Measurements from ENCODE around the gene ZMAT3. TPM values are rescaled to one million over a fixed set of nuclear protein-coding genes. Genes with fewer than 3 reads are reported as not detected.

ZMAT3 gene
- polyA plus RNA-seq, 6 donors from 2014 or later, result 8.3 to 26.8 (median 15.3) TPM

DNA sequence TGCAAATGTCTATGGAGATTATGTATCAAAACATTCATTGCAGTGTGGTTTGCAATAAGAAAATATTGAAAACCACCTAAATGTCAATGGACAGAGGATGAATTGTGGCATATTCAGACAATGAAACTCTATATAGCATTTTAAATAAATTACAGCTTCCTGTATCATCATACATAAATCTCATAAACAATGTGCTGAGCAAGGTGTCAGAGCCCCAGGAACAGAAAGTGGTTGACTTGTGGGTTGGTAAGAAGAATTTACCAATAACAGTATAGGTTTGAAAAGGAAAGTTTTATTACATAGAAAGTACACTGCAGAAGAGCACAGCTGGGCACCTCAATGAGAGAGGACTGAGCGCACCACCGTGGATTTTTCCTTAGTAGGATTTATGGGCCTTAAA is 75.2 kb downstream of the ZMAT3 start:
- Mint-ChIP-seq H3K4me1 (no peaks in the 10 kb centered on the region), H3K9me3 (peaks cover 0 to 12% (median 3%) of the 10 kb centered on the region in 7 donors), H3K27ac (no peak overlapping the region), H3K36me3 (peaks cover 28 to 39% of the 10 kb centered on the region in 2 donors), H3K27me3 (no peaks in the 10 kb centered on the region), H3K4me3 (no peak overlapping the region)
- DNase-seq, result no peak
- no peak for ATAC-seq (ENCODE audit: low read depth in 2 of 2)

DNA sequence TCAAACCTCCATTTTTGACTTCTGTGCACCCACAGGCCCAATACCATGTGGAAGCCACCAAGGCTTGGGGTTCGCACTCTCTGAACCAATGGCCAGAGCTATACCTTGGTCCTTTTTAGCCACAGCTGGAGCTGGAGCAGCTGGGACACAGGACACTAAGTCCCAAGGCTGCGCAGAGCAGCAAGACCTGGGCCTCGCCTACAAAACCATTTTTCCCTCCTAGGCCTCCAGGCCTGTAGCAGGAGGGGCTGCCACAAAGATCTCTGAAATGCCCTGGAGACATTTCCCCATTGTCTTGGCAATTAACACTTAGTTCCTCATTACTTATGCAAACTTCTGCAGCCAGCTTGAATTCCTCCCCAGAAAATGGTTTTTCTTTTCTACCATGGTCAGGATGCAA is 81.3 kb downstream of the ZMAT3 start:
- Mint-ChIP-seq H3K4me1 (no peaks in the 10 kb centered on the region), H3K27ac (no peak overlapping the region), H3K4me3 (no peak overlapping the region), H3K27me3 (no peaks in the 10 kb centered on the region), H3K36me3 (peaks cover 43 to 58% of the 10 kb centered on the region in 2 donors), H3K9me3 (peaks cover 18 to 54% (median 41%) of the 10 kb centered on the region in 7 donors)
- ATAC-seq (ENCODE audit: low read depth in 2 of 2) (no peak), DNase-seq (no peak)

DNA sequence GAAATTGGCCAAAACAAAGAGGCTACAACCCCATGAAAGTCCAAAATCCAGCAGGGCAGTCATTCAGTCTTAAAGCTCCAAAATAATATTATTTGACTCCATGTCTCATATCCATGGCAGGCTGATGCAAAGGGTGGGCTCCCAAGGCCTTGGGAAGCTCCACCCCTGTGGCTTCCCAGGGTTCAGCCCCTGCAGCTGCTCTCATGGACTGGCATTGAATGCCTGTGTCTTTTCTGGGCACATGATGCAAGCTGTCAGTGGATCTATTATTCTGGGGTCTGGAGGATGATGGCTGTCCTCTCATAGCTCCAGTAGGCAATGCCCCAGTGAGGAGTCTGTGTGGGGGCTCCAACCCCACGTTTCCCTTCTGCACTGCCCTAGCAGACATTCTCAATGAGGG is 81.8 kb downstream of the ZMAT3 start:
- H3K27me3 Mint-ChIP-seq, result no peaks in the 10 kb centered on the region
- no peak for DNase-seq
- H3K36me3 Mint-ChIP-seq, result peaks cover 48 to 55% of the 10 kb centered on the region in 2 donors
- H3K4me3 Mint-ChIP-seq, result no peak overlapping the region
- H3K9me3 Mint-ChIP-seq, result peaks cover 18 to 56% (median 41%) of the 10 kb centered on the region in 7 donors
- no peaks in the 10 kb centered on the region for H3K4me1 Mint-ChIP-seq
- no peak for ATAC-seq (ENCODE audit: low read depth in 2 of 2)
- no peak overlapping the region for H3K27ac Mint-ChIP-seq

DNA sequence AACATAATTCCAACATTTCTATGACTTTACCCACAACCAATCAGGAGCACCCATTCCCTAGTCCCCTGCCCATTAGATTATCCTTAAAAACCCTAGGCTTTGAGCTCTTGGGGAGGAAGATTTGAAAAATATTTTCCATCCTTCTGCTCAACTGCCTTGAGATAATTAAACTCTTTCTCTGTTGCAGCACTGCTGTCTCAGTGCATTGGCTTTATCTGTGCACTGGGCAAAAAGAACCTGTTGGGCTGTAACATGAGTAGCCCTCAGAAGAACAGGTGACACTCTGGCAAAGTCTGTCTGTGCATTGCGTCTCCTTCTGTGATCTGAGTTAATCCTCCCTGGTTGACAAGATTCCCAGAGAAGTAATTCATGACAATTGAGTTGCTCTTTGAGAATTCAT is 83.9 kb downstream of the ZMAT3 start:
- Mint-ChIP-seq H3K27me3 (no peaks in the 10 kb centered on the region), H3K9me3 (peaks cover 18 to 67% (median 44%) of the 10 kb centered on the region in 7 donors), H3K4me3 (no peak overlapping the region), H3K36me3 (peaks cover 43 to 49% of the 10 kb centered on the region in 2 donors), H3K4me1 (no peaks in the 10 kb centered on the region), H3K27ac (no peak overlapping the region)
- DNase-seq (no peak), ATAC-seq (ENCODE audit: low read depth in 2 of 2) (no peak)

DNA sequence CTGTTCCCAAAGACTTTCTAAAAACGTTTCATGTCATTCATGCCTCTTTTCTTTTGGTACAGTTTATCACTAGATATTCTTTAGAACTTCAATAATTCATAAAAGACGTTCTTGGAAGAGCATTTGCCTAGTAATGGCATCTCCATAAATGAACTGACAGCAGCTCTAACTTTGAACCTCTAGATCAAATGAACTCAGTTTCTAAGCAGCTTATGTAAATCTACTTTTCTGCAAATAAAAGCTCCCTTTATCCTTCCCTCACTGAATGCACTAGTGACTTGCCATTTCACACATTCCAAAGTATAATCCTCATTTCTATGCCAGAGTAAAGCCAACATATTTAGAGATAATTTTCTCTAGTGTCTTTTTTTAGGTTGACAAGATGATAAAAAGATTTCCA is 85.2 kb downstream of the ZMAT3 start:
- Mint-ChIP-seq H3K4me3 (no peak overlapping the region), H3K36me3 (peaks cover 34 to 53% of the 10 kb centered on the region in 2 donors), H3K27me3 (no peaks in the 10 kb centered on the region), H3K9me3 (peaks cover 18 to 66% (median 44%) of the 10 kb centered on the region in 7 donors), H3K27ac (no peak overlapping the region), H3K4me1 (no peaks in the 10 kb centered on the region)
- DNase-seq (no peak), ATAC-seq (ENCODE audit: low read depth in 2 of 2) (no peak)

DNA sequence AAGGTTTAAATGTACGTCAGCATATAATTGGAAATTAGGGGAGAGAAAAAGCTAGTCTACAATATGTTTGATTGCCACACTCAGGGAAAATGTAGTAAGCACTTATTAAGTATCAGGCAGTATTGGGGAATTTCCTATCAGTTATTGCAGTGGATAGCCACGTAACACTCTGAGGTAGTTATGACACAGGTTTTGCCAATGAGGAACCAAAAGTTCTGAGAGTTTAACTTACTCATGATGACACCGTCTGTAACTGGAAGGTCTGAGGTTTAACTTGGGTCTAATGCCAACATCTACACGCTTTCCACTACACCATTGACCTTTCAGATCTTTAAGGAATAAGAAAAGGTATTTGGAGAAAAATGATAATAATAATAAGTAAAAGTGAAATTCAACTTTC is 89.5 kb downstream of the ZMAT3 start:
- Mint-ChIP-seq H3K9me3 (peaks cover 0 to 29% (median 16%) of the 10 kb centered on the region in 7 donors), H3K27ac (no peak overlapping the region), H3K4me1 (no peaks in the 10 kb centered on the region), H3K4me3 (no peak overlapping the region), H3K36me3 (peaks cover 7 to 28% of the 10 kb centered on the region in 2 donors), H3K27me3 (no peaks in the 10 kb centered on the region)
- peak; percentile 53 to 81 for ATAC-seq (ENCODE audit: low read depth in 2 of 2)
- no peak for DNase-seq

DNA sequence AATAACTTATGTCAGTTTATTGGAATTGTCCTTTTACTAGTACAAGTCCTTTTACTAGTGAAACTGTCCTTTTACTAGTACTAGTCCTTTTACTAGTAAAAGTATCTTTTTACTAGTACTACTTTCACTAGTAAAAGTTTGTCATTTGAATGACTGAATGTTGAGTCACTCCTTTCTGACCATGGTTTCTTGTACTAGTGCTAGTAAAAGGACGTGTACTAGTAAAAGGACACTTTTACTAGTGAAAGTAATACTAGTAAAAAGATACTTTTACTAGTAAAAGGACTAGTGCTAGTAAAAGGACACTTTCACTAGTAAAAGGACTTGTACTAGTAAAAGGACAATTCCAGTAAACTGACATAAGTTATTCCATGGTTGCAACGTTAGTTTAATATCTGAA is 96.3 kb downstream of the ZMAT3 start:
- ATAC-seq (ENCODE audit: low read depth in 2 of 2), result no peak
- Mint-ChIP-seq H3K4me1 (no peaks in the 10 kb centered on the region), H3K36me3 (peaks cover 9 to 20% of the 10 kb centered on the region in 2 donors), H3K27ac (no peak overlapping the region), H3K27me3 (peaks cover 0 to 10% (median 0%) of the 10 kb centered on the region in 3 donors), H3K9me3 (peaks cover 3 to 25% (median 16%) of the 10 kb centered on the region in 7 donors), H3K4me3 (no peak overlapping the region)
- DNase-seq, result no peak

DNA sequence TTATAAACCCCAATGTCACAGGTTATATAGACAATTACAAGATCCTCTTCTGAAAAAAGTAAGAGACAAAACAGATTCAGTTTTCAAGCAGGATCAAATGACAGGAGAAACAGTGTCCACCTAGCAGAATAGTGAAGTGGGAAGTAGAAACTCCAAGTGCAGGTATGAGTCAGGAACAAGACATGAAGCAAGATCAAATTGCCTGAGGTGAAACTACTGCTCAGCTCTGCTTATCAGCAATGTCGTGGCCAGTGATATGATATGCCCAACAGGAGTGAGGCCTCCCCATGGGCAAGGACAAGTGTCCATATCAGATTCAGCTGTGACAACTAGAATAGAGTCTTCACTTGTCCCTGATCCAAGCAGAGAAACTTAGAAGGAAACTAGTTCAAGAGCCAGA is 100.0 kb downstream of the ZMAT3 start:
- ATAC-seq (ENCODE audit: low read depth in 2 of 2) (no peak), DNase-seq (no peak)
- Mint-ChIP-seq H3K4me1 (peaks cover 32 to 35% (median 33%) of the 10 kb centered on the region in 3 donors), H3K27me3 (peaks cover 0 to 10% (median 0%) of the 10 kb centered on the region in 3 donors), H3K4me3 (no peak overlapping the region), H3K27ac (no peak overlapping the region), H3K9me3 (peaks cover 3 to 25% (median 16%) of the 10 kb centered on the region in 7 donors), H3K36me3 (peaks cover 9 to 20% of the 10 kb centered on the region in 2 donors)

DNA sequence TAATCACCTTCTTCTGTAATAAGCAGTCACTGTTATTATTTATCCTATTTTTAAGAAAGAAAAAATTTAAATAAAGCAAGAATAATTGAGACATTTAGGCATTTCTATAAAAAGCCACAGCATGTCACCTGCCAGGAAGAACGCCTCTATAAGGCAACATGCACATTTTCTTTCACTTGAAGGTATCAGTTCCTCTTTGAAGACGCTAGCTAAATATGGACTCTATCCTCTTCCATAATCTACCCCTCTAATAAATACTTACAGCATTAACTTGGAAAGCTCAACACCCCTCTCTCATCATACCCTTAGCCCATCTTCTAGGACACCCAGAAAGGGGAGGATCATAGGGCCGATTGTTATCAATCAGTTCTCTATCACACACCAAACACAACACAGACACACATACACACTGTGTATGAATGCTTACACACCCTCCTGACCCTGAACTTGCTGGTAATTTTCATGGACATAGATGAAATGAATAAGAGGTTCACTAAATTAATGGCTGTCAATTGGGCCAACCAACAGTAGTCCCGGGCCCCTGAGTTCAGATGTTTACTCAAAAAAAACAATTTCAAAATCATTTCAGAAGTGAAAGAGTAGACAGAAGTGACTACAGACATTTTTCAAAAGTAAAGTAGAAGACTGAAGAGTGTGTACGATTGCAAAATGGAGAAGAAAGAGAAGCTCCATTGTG is 102.5 kb downstream of the ZMAT3 start:
- peak overlapping the region; percentile 10 to 93 (median 82) for H3K27ac Mint-ChIP-seq
- H3K4me1 Mint-ChIP-seq, result peaks cover 36 to 48% (median 47%) of the 10 kb centered on the region in 3 donors
- H3K27me3 Mint-ChIP-seq, result peaks cover 0 to 6% (median 0%) of the 10 kb centered on the region in 3 donors
- H3K36me3 Mint-ChIP-seq, result peaks cover 6 to 15% of the 10 kb centered on the region in 2 donors
- peak; percentile 31 for DNase-seq
- peak; percentile 92 to 96 for ATAC-seq (ENCODE audit: low read depth in 2 of 2)
- peaks cover 0 to 16% (median 11%) of the 10 kb centered on the region in 7 donors for H3K9me3 Mint-ChIP-seq
- peak overlapping the region in 7 of 8 donors; percentile 0 to 56 (median 23) for H3K4me3 Mint-ChIP-seq

Other genes starting within 250 kb of the ZMAT3 start
- 10 to 100 TPM; 14.8 to 30.1 (median 22.9) TPM for gene PIK3CA, start 76.5 kb upstream of the ZMAT3 start, polyA plus RNA-seq (ENCODE audit: low read depth in 6 of 6)
- 1 to 10 TPM in 4 of 6 donors, under 1 TPM in 1, not detected in 1; 0.71 to 6.0 (median 3.0) TPM for gene KCNMB3, start 179.3 kb upstream of the ZMAT3 start, polyA plus RNA-seq (ENCODE audit: low read depth in 6 of 6)

Measured in naive B cell (primary cell).